Lung (tissue), 12 donors: Measurements from ENCODE around the gene MEF2B. TPM values are rescaled to one million over a fixed set of nuclear protein-coding genes. Genes with fewer than 3 reads are reported as not detected.
"Not testable (repeated sequence)": the region's sequence is repeated elsewhere in the genome, so short reads cannot be mapped to it uniquely, and the experiment has no call there.

Source experiments
- ATAC-seq: fragments of 200-7000 bp; cut with Tn5 transposase; one replicate; pipeline ENCODE4 v1.9.1; 2020; ENCODE audit warnings: moderate number of reproducible peaks; ENCODE audit not compliant: insufficient read depth, low FRiP score
- DNase-seq, 3 donors: peaks; one replicate each; pipeline ENCODE4 v3.0.0-alpha.2; 2013 to 2017
- H3K27ac ChIP-seq, 2 donors: one replicate each; pipeline ENCODE4 v1.5.1; 2013; ENCODE audit warnings: mild to moderate bottlenecking in 2 of 2, moderate library complexity in 2 of 2, control low read depth in 1 of 2, inconsistent platforms in 1 of 2, low read depth in 1 of 2, low read length in 1 of 2
- H3K27me3 ChIP-seq, 3 donors: one replicate each; pipeline ENCODE4 v1.5.1; 2013; ENCODE audit warnings: low read length in 2 of 3; ENCODE audit not compliant: control insufficient read depth in 3 of 3, insufficient read depth in 3 of 3
- H3K36me3 ChIP-seq, 4 donors: one replicate each; pipeline ENCODE4 v1.5.1; 2013; ENCODE audit warnings: low read length in 4 of 4, mild to moderate bottlenecking in 1 of 4, moderate library complexity in 1 of 4; ENCODE audit not compliant: control insufficient read depth in 4 of 4, insufficient read depth in 4 of 4
- H3K4me1 ChIP-seq, 5 donors: one replicate each; pipeline ENCODE4 v1.5.1; 2013; ENCODE audit warnings: low read length in 5 of 5, mild to moderate bottlenecking in 2 of 5, moderate library complexity in 1 of 5; ENCODE audit not compliant: control insufficient read depth in 5 of 5, insufficient read depth in 5 of 5
- H3K4me3 ChIP-seq: one replicate; pipeline ENCODE4 v1.5.1; 2013; ENCODE audit warnings: mild to moderate bottlenecking, control low read depth, moderate library complexity
- H3K9ac ChIP-seq, 2 donors: one replicate each; pipeline ENCODE4 v1.5.1; 2013; ENCODE audit warnings: low read length in 2 of 2, control low read depth in 1 of 2; ENCODE audit not compliant: insufficient read depth in 1 of 2
- H3K9me3 ChIP-seq, 4 donors: one replicate each; pipeline ENCODE4 v1.5.1; 2013; ENCODE audit warnings: low read length in 3 of 4, mild to moderate bottlenecking in 1 of 4, moderate library complexity in 1 of 4; ENCODE audit not compliant: control insufficient read depth in 4 of 4, insufficient read depth in 3 of 4
- CTCF ChIP-seq: IDR thresholded peaks from 2 replicates; pipeline ENCODE4 v1.5.1; 2012; ENCODE audit warnings: mild to moderate bottlenecking; ENCODE audit errors: control extremely low read depth, extremely low read depth
- WGBS, 2 donors: extraction: QIAGEN DNeasy Blood & Tissue Kit; methylation state at CpG; one replicate each; pipeline ENCODE4 v1.1.7; 2013; 5-methylcytosine and 5-hydroxymethylcytosine counted together
- polyA plus RNA-seq, 2 donors: library from polyadenylated mRNA; stranded (reverse); fragments of 200-250 nt; gene quantifications; one replicate each; pipeline ENCODE4 v1.2.1, GENCODE V29; 2013
- total RNA-seq, 2 donors: library from RNA; depleted of rRNA in 1 of 2; stranded (reverse); fragments of >200 nt in 1 of 2; gene quantifications; one replicate each; pipeline ENCODE4 v1.2.1, GENCODE V29; 2014 to 2021
- donor health status: control.
- donor health status: control.
- donor health status: Bipolar disorder and iron deficiency.
- donor health status: healthy.
- donor health status: DM: yes; HTN: yes; CAD: no.

The MEF2B gene
- total and polyA plus RNA-seq, 4 donors, result 0.44 to 1.8 (median 0.61) TPM

- no peak for TF ChIP-seq CTCF
- no peak overlapping the region for H3K27ac ChIP-seq
- ATAC-seq, result no peak
- H3K36me3 ChIP-seq, result peaks cover 0 to 9% (median 0%) of the 10 kb centered on the region in 4 donors
- 14 to 23% methylated on average over 60 to 66 of the region's 66 CpGs for WGBS, 2 donors
- peak; percentile 41 to 66 (median 57) for DNase-seq
- H3K4me1 ChIP-seq, result peaks cover 0 to 34% (median 5%) of the 10 kb centered on the region in 5 donors
- no peak overlapping the region for H3K4me3 ChIP-seq
- H3K9ac ChIP-seq, result no peak overlapping the region
- no peaks in the 10 kb centered on the region for H3K9me3 ChIP-seq
- no peaks in the 10 kb centered on the region for H3K27me3 ChIP-seq
Observed at GRCh38 chr19:19110410-19111135, 59.5 kb downstream of the MEF2B start.

- ATAC-seq (no peak), DNase-seq (no peak)
- Histone ChIP-seq H3K27ac (no peak overlapping the region), H3K9ac (no peak overlapping the region), H3K4me1 (peaks cover 0 to 34% (median 6%) of the 10 kb centered on the region in 5 donors), H3K9me3 (no peaks in the 10 kb centered on the region), H3K27me3 (no peaks in the 10 kb centered on the region), H3K36me3 (peaks cover 0 to 9% (median 0%) of the 10 kb centered on the region in 4 donors), H3K4me3 (no peak overlapping the region)
- TF ChIP-seq CTCF, result no peak
- WGBS, 2 donors, result 81 to 87% methylated on average over 9 of the region's 9 CpGs
Observed at GRCh38 chr19:19109601-19110000, 60.5 kb downstream of the MEF2B start.

- Histone ChIP-seq H3K9ac (no peak overlapping the region), H3K27me3 (no peaks in the 10 kb centered on the region), H3K4me3 (no peak overlapping the region), H3K36me3 (peaks cover 0 to 9% (median 0%) of the 10 kb centered on the region in 4 donors), H3K9me3 (no peaks in the 10 kb centered on the region), H3K4me1 (peaks cover 0 to 26% (median 6%) of the 10 kb centered on the region in 5 donors), H3K27ac (no peak overlapping the region)
- DNase-seq, result no peak
- ATAC-seq, result no peak
- no peak for TF ChIP-seq CTCF
- WGBS, 2 donors, result 84 to 91% methylated on average over 11 of the region's 11 CpGs
Observed at GRCh38 chr19:19107654-19108053, 62.4 kb downstream of the MEF2B start.

- not testable (repeated sequence) for DNase-seq, H3K9me3 ChIP-seq, H3K27ac ChIP-seq, H3K27me3 ChIP-seq, H3K36me3 ChIP-seq, H3K4me3 ChIP-seq, H3K9ac ChIP-seq, ATAC-seq
- H3K4me1 ChIP-seq, result peaks cover 0 to 19% (median 6%) of the 10 kb centered on the region in 5 donors
- WGBS, 2 donors, result 97 to 98% methylated on average over 7 of the region's 7 CpGs
Observed at GRCh38 chr19:19106938-19107337, 63.1 kb downstream of the MEF2B start.
